HG02840 (cell line): Measurements from ENCODE around the gene TMEM185B.
A peak's percentile ranks its signal among the peaks of the same experiment; 100 is the strongest.

Experiments
- ATAC-seq: cut with Tn5 transposase; IDR thresholded peaks from one replicate; pipeline ENCODE4 v1.9.1; 2021; ENCODE audit warnings: mild to moderate bottlenecking, moderate library complexity, moderate number of reproducible peaks; ENCODE audit not compliant: unreplicated experiment, low FRiP score

The TMEM185B gene

DNA sequence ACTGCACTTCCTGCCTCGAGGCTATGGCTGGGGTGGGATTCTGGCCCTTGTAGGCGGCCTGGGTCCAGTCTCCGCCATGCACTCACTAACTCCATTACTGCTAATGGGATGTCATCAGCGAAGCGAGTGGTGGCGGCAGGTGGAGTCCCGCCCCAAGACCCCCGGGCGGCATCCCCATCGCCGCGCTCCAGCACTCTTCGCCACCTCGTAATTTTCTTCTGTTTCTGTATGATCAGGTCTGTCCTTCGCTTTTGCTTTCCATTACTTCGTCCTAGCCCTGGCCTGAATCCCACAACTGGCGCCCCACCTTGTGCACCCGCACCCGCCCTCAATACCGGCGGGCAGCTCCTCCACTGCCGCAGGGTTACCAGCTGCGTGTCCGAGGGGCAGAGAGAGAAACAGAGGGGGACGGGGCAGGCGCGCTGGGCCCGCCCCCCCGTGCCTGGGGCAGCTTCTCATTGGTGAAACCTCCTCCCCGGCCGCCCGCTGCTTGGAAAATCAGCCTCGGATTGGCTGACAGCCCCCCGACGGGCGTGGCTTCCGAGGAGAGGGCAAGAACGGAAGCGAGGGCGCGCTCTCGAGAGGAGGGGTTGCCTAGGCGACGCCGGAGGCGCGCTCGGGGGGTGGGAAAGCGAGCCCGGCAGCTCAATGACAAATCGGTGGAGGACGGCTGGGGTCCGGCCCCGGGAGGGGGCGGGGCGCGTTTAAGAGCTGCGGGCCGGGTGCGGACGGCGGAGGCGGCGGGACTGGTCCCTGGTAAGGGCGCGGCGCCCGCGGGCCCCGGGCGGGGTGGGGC, 29.2 kb upstream of the TMEM185B start, which contains the start of gene RALB:
TSS of gene RALB (plus strand) at position 628 of the 796 bp plus-strand sequence. CDS start 25,813 bp downstream, outside the sequence.
- peak; percentile 86 for ATAC-seq

DNA sequence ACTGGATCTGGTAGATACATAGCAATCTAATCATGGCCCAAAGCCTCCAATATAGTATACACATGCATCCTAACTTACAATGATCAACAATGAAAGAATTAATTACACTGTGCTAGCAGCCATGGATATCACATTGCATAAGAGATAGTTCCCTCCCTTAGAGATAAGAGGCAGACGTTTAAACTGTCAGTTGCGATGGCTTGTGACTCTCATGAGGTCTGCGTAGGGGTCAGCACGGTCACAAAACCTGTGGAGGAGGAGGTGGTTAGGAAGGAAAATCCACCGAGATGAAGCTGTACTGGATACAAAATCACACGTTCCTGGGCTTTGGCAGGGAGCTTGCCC, 28.7 kb upstream of the TMEM185B start:
- ATAC-seq: no peak

DNA sequence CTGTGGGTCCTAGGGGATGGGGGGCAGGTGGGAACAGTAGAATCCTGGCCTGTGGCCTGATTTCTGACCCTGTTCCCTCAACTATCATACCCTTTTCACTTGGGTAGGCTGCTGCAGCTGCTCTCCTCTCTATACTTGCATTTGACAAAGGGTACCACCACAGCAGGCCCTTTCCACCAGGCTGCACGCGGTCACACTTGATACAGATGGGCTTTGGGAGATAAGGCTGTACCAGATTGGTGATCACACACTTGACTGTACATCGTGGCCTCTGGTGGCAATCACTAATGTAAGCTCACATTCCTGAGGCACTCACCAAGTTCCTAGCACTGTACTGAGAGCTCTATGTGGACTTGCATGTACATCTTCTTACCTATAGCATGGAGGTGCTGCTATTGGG, 27.9 kb upstream of the TMEM185B start:
- no peak for ATAC-seq

DNA sequence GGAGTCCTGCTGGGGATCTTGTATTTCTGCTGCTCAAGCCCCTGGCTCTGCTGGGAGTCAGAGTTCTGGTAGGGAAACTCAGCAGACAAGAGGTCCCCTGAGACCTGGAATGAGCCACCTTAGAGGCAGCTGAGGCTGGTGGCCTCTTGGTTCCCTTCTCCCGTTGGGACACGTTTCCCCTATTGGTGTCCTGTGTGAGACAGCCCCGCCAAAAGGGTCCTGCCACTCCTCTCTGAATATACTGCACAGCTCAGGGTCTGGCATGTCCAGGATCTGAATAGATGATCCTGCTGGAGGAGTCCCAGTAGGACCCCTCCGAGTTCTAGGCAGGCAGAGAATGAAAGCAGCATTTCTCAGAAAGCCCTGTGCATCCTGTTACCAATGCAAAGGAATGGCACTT, 27.4 kb upstream of the TMEM185B start:
- no peak for ATAC-seq

DNA sequence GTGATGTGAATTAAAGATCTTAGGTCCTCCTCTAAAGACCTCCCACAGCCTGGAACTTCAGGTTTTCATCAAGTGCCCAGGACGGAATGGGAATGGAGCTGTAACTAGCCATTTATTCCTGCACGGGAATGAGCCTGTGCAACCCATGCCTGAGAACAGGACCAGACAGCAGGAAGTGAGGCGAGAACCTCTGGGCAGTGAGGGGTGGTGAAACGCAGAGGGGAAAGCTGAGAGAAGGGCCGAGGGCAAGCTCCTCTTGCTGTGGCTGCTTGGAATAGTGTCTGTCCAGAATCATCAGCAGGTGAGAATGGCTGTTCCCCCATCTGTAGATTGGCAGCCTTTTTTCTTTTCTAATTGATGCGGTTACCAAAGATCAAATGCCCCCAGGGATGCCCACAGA, 24.7 kb upstream of the TMEM185B start:
- ATAC-seq: no peak

DNA sequence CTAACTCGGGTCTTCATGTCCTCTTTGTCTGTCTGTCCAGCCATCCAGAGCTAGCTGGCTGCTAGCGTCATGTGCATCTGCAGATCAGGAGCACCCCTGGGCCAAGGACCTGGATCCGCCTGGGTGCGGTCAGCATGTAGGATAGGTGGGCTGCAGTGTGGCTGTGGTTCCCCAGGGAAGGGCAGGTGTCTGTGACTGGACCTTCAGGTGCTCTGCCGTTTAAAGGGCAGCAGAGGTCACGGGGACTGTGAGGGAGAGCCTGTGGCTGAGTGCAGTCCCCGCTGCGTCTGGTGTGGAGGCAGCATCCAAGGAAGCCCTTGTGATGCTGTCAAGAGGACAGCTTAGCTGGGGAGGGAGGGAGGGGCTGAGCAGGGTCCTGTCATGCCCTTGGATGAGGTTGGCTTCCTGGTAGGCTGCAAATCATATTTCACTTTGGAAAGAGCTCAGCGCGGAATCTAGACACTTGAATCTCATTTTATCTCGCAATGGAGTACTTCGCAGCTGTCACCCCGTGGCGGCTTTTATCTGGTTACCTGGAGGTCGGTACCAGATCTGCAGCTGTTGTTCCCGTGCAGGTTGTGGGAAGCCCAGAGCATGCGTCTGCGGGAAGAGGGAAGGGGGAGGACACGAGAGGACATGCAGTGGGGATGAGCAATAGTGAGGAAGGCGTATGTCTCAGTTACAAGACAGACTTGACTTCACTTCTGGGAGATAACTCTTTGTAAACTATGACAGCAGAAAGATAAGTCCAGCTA, 23.5 kb upstream of the TMEM185B start:
- ATAC-seq: no peak

DNA sequence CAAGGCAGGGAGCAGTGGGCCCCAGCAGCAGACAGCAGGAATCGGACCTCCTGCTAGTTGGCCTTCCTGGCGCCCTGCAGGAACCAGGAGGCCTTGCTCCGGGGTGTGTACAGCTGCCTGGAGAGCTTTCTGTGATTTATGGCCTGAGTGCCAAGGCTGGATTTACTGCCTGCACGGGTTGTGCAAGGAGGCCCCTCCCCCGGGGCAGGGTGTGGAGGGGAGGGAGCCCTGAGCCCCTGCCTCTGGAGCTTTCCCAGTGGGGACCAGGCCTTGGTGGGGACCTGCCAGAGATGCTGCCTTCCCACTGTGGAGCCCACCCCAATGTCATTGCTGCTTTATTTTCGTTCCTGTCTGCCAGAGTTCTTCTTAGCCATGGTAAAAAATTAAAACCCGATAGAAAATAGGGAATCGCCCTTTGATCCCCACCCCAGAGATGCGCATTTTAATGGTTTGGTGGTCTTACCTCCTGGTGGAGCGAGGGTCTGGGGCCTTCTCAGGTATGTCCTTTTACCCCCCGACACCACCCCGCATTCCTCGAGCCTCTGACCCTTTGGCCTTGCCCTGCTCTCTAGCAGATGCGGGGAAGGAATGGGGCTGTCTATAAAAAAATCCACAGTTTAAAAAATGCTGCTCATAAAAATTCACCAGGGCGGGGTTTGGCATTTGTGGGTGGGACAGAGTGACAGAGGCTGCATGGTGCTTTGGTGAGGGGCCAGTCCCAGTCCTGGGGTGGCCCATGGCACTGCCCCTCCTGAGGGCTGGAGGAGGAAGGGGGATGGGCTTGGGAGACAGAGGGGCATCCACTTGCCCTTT, 22.5 kb upstream of the TMEM185B start:
- no peak for ATAC-seq

DNA sequence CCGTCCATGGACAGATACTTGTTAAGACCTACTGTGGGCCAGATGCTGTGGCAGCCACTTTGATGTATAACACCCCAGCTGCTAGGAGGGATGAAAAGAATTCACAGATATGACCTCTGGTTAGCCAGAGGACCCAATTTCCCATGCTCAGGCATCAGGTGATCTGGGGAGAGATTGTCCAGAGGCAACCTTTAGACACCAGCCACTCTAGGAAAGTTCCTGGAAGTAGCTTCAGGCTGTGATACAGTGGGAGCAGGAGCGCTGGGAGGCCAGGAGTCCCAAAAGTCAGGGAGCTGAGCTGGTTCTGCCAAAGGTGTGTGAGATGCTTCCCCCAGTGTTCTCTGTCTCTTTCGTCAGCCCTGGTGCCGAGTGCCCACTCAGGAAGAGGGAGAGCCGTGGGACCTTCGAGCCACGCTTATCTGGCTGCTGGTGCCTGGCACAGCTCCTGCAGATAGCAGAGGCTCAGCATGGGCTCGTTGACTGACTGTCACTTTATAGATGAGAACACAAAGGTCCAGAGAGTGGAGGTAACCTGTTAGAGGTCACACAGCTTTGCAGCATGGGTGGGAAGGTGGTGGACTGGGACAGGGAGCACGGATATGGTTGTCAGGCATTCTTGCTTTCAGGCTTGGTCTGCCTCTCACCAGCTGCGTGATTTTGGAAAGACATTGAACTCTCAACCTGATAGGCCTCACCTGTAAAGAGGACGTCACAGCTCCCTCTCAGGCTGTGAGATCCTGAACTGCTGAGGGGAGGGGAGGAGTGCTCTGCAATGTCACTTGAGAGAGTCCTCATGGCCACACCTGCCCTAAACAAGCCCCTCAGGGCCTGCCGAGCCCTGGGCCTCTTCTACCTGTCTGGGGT, 21.7 kb upstream of the TMEM185B start:
- no peak for ATAC-seq

DNA sequence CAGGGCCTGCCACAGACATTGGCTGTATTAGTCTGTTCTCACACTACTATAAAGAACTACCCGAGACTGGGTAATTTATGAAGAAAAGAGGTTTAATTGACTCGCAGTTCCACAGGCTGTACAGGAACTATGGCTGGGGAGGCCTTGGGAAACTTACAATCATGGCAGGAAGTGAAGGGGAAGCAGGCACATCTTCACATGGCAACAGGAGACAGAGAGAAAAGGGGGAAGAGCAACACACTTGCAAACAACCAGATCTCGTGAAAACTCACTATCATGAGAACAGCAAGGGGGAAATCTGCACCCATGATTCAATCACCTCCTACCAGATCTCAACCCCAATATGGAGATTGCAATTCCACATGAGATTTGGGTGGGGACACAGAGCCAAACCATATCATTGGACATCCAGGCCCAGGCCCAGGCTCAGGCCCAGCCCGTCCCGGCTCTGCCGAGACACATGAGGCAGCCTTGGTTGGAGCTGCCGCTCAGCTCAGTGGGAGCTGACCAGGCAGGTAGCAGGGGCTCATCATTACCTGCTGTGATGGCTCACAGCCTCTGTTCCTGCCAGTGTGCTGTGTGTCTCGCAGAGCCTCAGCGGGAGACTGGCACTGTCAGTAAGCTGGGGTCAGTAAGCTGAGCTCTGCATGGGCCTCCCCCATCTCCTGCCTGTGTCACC, 20.8 kb upstream of the TMEM185B start:
- no peak for ATAC-seq

DNA sequence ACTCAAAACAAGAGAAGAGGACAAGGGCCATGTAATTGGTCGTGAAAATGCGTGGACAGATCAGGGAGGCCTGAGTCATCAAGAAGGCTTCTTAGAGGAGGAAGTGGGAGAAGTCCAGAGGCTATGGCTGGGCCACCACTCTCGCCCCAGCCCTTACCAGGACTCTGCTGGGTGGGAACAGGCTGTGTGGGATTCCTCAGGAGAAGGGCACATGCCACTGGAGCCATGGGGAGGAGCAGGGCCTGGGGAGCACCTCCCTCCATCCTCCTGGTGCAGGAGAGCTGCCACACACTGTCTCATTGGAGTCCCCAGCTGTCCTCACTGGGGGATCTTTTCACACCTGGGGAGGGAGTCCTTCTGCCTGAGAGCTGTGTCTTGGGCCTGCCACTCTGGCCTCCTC, 20.0 kb upstream of the TMEM185B start:
- no peak for ATAC-seq

DNA sequence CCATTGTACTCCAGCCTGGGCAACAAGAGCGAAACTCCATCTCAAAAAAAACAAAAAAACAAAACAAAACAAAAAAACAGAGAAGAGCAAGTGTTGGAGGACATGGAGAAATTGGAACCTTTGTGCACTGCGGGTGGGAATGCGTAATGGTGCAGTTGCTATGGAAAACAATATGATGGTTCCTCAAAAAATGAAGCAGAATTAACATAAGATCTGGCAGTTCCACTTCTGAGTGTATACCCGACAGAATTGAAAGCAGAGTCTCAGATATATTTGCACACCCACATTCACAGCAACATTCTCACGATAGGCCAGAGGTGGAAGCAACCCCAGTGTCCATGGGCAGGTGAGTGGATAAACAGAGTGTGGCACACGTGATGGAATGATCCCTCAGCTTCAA, 18.5 kb upstream of the TMEM185B start:
- no peak for ATAC-seq

DNA sequence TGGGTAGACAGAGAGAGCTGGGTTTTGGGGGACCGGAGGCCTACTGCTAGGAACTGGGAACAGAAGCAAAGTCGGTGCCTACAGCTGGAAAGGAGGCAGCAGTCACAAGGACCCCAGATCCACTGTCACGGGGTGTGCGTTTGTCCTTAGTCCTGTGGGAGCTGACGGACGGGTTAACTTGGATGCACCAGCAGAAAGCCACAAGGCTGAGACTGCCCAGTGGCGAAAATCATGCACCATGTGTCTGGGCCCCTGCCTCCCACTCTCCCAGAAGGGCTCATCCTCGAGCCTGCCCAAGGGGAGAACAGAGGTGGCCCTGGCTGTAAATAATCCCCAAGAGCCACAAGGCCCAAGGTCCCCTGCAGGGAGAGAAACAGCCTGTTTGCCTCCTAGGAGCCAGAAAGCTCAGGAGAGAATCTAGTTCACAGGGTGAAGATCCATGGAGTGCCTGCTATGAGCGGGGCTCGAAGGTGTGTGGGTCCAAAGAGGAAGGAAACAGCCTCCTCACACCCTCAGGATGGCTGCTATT, 17.8 kb upstream of the TMEM185B start:
- no peak for ATAC-seq

DNA sequence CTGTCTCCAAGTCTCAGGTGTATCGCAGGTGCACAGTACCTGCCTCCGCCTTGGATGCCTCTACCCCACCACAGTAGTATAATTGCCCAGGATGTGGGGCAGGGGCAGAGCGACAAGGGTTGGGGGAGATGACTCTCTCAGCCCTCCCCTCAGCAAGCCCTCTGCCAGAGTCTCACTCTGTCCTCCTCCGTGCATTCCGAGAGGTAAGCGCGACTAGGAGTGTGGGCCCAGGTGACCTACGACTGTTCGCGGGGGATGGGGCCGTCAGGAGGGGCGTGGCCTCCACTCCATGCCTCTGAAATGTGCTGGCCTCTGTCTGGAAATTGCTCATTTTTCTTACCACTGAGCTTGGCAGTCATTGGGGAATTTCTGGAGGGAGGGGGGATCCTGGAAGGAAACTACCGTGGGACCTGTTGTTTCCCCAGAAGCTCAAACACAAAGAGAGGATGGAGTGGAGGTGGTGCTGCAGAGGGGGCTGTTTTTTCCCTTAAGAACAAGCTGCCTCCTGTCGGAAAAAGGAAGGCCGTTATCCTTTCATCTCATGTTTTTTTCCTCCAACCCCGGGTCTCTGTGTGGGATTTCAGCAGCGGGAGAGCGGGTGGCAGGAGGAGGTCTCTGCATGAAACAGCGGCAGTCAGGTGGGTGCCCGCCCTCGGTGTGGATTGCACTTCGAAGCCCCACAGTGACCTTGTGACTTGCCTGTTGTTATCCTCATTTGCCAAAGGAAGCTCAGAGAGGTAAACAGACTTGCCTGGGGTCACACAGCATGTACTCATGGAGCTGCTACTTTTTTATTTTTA, 16.5 kb upstream of the TMEM185B start:
- no peak for ATAC-seq

DNA sequence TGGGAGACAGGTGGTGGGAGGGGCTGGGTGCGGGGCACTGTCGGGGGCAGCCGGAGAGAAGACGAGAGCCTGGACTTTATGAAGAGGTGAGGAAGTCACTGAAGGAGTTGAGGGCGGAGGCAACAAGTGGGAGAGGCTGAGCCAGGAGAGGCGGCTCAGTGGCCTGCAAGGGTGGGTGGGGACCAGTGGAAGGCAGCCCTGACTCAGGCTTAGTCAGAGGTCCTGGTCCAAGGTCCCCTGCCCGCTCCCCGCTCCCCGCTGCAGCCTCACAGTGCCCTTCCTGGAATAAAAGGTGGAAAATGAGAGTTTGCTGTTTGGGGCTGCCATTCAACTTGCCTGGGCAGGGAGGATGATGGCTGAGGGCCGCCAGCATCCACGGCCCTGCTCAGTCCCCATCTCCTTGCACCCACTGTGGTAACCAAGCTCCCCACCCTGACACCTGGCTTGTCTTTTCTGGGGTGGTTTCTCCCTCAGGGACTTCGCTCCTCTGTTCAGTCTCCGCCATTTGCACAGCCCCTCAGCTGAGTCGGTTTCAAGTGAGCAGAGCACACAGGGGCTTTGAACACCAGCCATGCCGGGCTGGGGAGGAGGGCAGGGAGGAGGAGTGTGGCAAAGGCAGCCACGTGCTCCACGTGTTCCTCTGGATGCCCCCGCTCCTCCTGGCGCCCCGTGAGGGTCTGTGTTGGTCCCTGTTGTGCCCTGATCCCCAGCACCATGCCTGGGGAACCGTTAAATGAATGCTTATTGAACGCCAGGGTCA, 15.7 kb upstream of the TMEM185B start:
- no peak for ATAC-seq

DNA sequence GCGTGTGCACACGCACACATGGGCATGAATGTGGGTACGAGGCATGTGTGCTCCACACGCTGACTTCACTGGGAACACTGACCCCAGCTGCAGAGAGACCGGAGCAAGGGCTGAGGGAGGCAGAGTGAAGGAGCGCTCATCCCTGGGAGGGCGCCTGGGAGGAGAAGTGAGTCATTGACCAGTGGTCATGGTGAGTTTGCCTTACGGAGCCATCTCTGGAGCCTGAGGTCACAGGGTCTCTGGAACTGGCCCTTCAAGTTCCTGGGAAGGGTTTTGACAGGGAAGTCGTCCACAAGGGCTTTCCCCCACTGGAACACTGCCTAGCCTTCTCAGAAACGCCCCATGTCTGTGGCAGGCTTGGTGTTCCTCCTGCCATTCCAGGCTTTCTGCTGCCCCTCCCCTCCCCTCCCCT, 14.3 kb upstream of the TMEM185B start:
- no peak for ATAC-seq

DNA sequence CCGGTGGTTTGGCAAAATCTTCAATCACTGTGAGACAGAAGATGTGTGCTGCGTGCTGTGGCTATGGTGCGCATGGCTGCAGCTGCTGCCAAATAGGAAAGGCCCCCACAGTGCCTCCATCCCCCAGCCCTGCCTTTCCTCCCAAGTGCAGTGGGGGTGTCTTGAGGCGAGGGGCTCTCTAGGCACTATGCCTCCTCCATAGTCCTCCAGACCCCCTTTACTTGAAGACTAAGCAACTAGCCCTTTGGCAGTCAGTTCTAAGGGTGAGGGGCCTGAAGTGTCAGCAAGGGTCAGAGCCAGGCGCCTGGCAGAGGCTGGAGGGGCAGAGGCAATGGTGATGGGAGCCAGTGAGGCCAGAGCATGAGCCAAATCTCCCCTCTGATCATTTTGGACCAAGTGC, 13.6 kb upstream of the TMEM185B start:
- ATAC-seq: no peak

DNA sequence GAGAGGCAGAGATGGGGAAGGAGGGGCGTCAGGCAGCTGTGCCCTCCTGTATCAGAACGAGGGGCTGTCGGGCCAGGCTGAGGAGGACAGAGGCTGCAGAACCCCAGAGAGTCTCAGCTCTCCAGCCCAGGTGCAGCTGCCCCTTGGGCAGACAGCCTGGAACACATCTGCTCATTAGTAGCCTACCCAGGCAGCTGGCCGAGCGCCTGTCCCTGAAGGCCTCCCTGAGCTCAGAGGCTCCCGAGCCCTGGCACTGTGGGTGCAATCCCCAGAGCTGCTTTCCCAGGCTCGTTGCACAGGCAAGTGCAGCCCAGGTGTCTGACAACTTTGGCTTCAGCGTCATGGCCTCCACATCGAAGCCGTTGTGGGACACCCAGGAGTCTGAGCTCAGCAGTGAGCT, 13.1 kb upstream of the TMEM185B start:
- no peak for ATAC-seq

DNA sequence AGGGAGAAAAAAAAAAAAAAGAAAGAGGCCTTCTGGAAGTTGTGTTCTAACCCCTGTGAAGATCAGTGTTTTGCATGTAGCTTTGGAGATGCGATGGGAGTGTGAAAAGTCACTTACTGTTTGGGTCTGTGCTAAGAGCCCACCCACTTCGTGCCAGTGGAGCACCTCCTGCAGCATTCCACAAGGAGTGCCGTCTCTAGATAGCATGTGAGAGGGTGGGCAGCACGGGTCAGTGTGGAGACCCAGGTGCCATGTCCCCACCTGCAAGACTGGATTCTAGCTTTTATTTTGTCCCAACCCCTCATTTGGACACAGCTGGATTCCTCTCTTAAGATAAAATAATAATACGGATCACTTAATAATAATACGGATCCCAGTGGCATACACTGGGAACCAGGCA, 12.5 kb upstream of the TMEM185B start:
- ATAC-seq: no peak
